Chondrocyte (in vitro differentiated cells): ENCODE data around the gene RHBDF2. TPM values are rescaled to one million over a fixed set of nuclear protein-coding genes. Genes with fewer than 3 reads are reported as not detected.
"Not testable (repeated sequence)": the region's sequence is repeated elsewhere in the genome, so short reads cannot be mapped to it uniquely, and the experiment has no call there.

Experiments used
- DNase-seq: peaks from one replicate; pipeline ENCODE4 v3.0.0; 2021; ENCODE audit warnings: mixed read lengths, low spot score
- H3K27ac Mint-ChIP-seq: one replicate; pipeline ENCODE4 v1.8.0; 2021; ENCODE audit warnings: mild to moderate bottlenecking, moderate library complexity, mixed read lengths; ENCODE audit not compliant: unreplicated experiment
- H3K27me3 Mint-ChIP-seq: 2 replicates; pipeline ENCODE4 v1.8.0; 2021; ENCODE audit warnings: low read depth, mixed read lengths
- H3K36me3 Mint-ChIP-seq: 2 replicates; pipeline ENCODE4 v1.8.0; 2021; ENCODE audit warnings: low read depth, mixed read lengths
- H3K4me1 Mint-ChIP-seq: 2 replicates; pipeline ENCODE4 v1.8.0; 2021; ENCODE audit warnings: low read depth, mild to moderate bottlenecking, mixed read lengths
- H3K4me3 Mint-ChIP-seq: one replicate; pipeline ENCODE4 v1.8.0; 2021; ENCODE audit warnings: mild to moderate bottlenecking, moderate library complexity, mixed read lengths; ENCODE audit not compliant: unreplicated experiment
- H3K9me3 Mint-ChIP-seq: 2 replicates; pipeline ENCODE4 v1.8.0; 2021; ENCODE audit warnings: low read depth, mixed read lengths
- CTCF ChIP-seq: fragments of 200-600 bp; sonication (generic); IDR thresholded peaks from 2 replicates; pipeline ENCODE4 v1.5.0; 2021; ENCODE audit warnings: antibody characterized with exemption, mild to moderate bottlenecking, moderate library complexity
- total RNA-seq: library from RNA; stranded (reverse); gene quantifications from 3 replicates; pipeline ENCODE4 v1.2.1, GENCODE V29; 2021

The RHBDF2 gene
- total RNA-seq, 1 donor from 2014 or later: 5.4 TPM

- H3K4me1 Mint-ChIP-seq: peaks cover 52% of the 10 kb centered on the region
- peak overlapping the region; percentile 35 for H3K4me3 Mint-ChIP-seq
- DNase-seq: no peak
- no peaks in the 10 kb centered on the region for H3K27me3 Mint-ChIP-seq
- H3K9me3 Mint-ChIP-seq: no peaks in the 10 kb centered on the region
- TF ChIP-seq CTCF: peak; percentile 30
- no peaks in the 10 kb centered on the region for H3K36me3 Mint-ChIP-seq
- H3K27ac Mint-ChIP-seq: peak overlapping the region; percentile 12
Measured at GRCh38 chr17:76527430-76528111, 26.3 kb upstream of the RHBDF2 start.

- H3K27ac Mint-ChIP-seq: not testable (repeated sequence)
- Mint-ChIP-seq H3K4me1 (peaks cover 51% of the 10 kb centered on the region), H3K4me3 (peak overlapping the region; percentile 35)
Measured at GRCh38 chr17:76527016-76527415, 25.8 kb upstream of the RHBDF2 start.

GRCh38 chr17:76525513-76525833 lies 24.2 kb upstream of the RHBDF2 start:
- peaks cover 45% of the 10 kb centered on the region for H3K4me1 Mint-ChIP-seq
- H3K27me3 Mint-ChIP-seq, DNase-seq, H3K36me3 Mint-ChIP-seq, H3K9me3 Mint-ChIP-seq, H3K4me3 Mint-ChIP-seq, H3K27ac Mint-ChIP-seq: not testable (repeated sequence)

More at GRCh38 chr17:76527016-76527415, 25.8 kb upstream of the RHBDF2 start:
- not testable (repeated sequence) for H3K9me3 Mint-ChIP-seq, DNase-seq, H3K36me3 Mint-ChIP-seq, H3K27me3 Mint-ChIP-seq

- H3K9me3 Mint-ChIP-seq: no peaks in the 10 kb centered on the region
- DNase-seq: no peak
- H3K36me3 Mint-ChIP-seq: no peaks in the 10 kb centered on the region
- H3K4me3 Mint-ChIP-seq: peak overlapping the region; percentile 44
- no peak for TF ChIP-seq CTCF
- H3K27me3 Mint-ChIP-seq: peaks cover 6% of the 10 kb centered on the region
- H3K27ac Mint-ChIP-seq: peak overlapping the region; percentile 76
- peaks cover 39% of the 10 kb centered on the region for H3K4me1 Mint-ChIP-seq
Measured at GRCh38 chr17:76524598-76525512, 23.6 kb upstream of the RHBDF2 start.

GRCh38 chr17:76523084-76524037 lies 22.1 kb upstream of the RHBDF2 start:
- Mint-ChIP-seq H3K4me3 (no peak overlapping the region), H3K9me3 (no peaks in the 10 kb centered on the region), H3K27me3 (peaks cover 9% of the 10 kb centered on the region), H3K27ac (no peak overlapping the region), H3K36me3 (no peaks in the 10 kb centered on the region), H3K4me1 (peaks cover 25% of the 10 kb centered on the region)
- peak; percentile 99 for TF ChIP-seq CTCF
- DNase-seq: no peak

GRCh38 chr17:76521683-76522082 lies 20.5 kb upstream of the RHBDF2 start:
- H3K9me3 Mint-ChIP-seq, H3K36me3 Mint-ChIP-seq, H3K27ac Mint-ChIP-seq, DNase-seq, H3K27me3 Mint-ChIP-seq, H3K4me3 Mint-ChIP-seq: not testable (repeated sequence)
- peaks cover 14% of the 10 kb centered on the region for H3K4me1 Mint-ChIP-seq
